ENCODE data around the gene DLGAP1.
"Not testable (repeated sequence)": the region's sequence is repeated elsewhere in the genome, so short reads cannot be mapped to it uniquely, and the experiment has no call there.

DLGAP1 gene

DNA sequence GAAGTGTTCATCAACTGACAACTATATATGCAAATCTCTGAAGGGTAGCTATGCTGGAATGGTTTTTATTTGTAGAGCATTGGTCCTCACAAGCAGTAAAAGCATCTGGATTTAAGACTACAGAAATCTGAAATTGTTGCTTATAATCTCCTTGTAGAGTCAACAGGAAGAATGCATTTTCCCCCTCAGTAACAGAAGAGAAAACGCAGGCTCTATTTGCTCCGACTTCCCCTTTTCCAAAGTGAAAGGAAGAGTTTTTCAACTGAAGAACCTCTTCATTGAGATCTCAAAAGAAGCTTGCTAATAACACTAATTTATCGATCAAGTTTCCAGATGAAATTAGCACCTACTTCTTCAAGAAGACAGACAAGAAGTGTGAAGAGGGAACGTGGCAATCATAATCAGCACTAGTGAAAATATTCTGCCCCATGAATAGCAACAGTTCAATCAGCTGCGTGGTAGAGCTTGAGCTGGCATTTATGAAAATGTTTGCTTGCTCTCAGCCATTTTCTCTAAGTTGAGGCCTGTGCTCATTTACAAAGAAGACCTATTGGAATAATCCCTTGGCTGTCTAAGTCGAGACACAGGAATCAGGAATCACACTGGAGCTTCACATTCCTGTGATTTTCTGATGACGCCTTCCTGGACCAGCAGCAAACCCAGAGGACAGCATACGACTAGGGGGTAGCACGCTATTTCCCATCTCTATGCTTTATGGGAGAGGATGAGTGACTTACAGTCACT, 961.4 kb downstream of the DLGAP1 start:
- no peak for DNase-seq (ENCODE audit: low read depth in 1 of 2, low spot score in 1 of 2)

DNA sequence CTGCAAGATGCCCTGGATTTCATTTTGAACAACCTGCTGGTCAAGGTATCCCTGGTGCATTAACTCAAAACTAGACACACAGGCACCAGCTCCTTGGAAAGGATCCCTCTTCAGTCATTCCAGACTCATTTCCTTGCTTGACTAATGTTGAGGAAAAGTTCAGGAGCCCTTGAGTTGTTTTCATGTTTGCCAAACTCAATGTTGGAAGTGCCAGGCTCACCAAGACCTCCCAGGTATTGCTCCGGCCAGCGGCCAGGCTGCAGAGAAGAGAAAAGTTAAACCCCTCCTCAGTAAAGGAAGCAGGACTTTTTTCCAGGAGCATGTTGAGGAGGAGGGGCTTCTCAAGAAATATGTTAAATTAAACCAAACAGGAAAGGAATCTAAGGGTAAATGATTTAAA, 962.4 kb downstream of the DLGAP1 start:
- no peak for DNase-seq (ENCODE audit: low read depth in 1 of 2, low spot score in 1 of 2)

DNA sequence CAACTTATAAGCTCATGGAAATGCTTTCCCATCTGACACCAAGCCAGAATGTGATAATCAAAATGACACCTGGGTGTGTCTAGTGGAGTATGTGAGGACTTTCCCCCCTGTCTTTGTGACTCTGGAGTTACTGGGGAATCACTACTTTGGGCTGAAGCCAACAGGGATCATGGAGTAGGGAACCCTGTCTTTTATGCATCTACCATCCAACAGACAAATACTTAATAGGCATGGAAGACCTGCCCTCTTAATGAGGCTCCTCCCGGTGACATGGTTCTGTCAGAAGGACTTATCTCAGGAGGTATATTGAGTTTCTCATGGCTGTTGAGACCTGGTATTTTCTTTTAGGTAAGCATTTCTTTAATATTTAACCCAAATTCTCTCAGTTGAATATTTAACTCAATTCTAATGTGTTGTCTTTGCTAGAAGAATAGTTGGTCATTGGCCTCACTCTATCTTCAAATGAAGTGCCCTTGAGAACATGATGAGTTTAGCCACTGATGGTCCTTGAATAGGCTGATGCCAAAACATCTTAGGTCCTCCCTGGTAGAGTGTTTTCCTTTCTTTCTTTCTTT, 963.0 kb downstream of the DLGAP1 start:
- no peak for DNase-seq (ENCODE audit: low read depth in 1 of 2, low spot score in 1 of 2)

DNA sequence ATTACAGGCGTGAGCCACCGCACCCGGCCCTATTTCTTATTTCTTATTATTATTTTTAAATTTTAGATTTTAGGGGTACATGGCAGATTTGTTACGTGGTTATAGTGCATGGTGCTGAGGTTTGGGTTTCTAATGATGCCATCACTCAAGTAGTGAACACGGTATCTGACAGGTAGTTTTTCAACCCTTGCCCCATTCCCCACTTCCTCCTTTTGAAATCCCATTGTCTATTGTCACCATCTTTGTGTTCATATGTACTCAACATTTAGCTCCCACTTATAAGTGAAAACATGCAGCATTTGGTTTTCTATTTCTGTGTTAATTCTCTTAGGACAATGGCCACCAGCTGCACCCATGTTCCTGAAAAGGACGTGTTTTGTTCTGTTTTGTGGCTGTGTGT, 965.6 kb downstream of the DLGAP1 start:
- DNase-seq (ENCODE audit: low read depth in 1 of 2, low spot score in 1 of 2) = no peak

DNA sequence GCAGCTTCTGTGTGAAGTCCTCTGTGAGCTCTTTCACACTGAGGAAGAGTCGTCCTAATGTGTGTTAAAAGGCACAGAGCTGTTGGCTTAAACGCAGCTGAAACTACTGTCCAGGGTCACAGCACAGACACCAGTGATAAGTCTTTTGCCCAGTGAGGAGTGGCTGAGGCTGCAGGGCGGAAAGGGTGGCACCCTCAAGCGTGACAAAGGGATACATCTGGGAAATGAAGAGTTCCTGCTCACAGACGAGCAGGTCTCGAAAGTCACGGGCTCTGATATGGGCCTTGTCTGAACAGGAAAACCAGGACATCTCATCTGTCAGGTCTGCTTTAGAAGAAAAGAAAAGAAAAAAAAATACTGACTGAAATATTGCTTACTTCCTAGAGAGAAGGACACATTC, 968.6 kb downstream of the DLGAP1 start:
- DNase-seq (ENCODE audit: low read depth in 1 of 2, low spot score in 1 of 2) = no peak

DNA sequence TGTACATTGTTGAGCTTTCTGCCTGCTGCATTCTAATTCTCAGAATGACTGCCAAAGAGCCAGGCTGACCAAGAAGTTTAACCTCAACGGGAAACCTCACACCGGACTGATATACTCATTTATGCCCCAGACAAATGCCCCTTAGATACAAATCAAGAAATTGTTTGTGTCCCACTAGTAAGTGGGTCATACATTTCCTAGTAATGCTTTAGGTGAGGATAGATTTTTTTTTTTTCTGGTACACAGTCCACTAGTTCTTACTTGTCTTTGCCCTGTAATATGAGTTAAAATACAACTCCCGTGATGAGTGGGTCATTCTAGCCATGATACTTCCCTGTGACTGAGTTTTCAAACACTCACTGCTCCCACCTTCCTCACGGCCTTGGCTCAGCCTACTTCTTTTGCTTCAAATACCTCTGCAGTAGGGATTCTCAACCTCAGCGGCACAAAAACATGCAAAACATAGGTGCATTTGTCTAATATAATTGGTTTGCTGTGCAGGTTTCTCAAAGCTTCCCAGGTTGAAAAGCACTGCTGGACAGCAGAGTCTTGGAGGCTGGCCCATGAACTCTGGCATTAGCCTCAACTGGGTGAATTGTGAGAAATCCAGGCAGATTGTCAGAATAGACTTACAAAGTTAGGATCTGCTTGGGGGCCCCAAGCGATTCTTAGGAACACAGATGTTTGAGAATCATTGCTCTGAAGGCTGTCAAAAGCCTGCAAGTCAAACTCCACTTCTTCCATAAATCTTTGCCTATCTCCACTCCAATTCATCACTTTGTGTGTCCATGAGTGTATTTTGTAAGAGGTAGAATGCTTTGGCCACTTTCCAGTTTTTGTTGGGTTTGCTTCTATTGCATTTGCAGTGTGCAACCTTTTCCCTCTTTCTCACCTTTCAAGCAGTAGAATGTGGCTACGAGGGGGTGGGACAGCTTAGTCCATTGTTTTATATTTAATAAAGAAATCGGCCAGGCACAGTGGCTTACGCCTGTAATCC, 969.7 kb downstream of the DLGAP1 start:
- no peak for DNase-seq (ENCODE audit: low read depth in 1 of 2, low spot score in 1 of 2)

DNA sequence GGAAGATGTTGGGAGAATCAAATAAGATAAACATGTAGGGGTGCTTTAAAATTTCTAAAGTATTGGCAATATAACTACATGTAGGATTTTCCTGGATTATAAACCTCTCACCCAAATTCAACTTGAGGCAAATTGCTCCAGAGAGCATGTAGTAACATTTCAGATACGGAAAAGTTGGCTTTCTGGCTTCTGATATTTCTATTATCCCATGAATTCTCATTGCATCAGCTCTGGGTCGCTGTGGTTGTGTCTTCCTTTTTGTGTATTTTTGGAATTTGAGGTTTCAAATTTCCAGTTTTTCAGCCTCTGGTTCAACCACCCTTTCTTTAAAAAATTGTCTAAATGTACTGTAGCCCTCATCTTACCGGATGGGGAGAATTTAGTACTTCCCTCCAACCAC, 972.8 kb downstream of the DLGAP1 start:
- DNase-seq (ENCODE audit: low read depth in 1 of 2, low spot score in 1 of 2) = no peak

DNA sequence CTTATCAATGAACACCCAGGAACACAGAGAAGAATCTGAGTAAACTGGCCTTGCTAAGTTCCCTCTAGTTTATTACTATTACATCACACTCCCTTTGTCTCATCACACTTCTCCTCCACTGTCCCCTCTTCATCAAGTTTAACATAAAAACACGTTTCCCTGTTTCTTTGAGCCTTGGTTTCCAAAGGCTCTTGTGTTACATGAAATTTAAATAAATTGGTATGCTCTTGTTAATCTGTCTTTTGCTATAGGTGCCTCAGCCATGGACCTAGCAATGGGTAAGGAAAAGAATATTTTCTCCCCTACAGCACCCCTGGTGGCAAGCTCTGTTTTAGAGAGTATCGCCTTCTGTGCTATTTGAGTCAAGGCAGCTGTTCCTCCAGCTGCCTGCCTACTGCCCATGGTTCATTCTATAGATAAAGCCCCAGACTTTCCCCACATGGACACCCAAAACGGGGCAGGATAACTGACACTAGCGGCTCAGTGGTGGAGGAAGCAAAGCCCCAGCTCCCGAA, 973.4 kb downstream of the DLGAP1 start:
- DNase-seq (ENCODE audit: low read depth in 1 of 2, low spot score in 1 of 2) = no peak

DNA sequence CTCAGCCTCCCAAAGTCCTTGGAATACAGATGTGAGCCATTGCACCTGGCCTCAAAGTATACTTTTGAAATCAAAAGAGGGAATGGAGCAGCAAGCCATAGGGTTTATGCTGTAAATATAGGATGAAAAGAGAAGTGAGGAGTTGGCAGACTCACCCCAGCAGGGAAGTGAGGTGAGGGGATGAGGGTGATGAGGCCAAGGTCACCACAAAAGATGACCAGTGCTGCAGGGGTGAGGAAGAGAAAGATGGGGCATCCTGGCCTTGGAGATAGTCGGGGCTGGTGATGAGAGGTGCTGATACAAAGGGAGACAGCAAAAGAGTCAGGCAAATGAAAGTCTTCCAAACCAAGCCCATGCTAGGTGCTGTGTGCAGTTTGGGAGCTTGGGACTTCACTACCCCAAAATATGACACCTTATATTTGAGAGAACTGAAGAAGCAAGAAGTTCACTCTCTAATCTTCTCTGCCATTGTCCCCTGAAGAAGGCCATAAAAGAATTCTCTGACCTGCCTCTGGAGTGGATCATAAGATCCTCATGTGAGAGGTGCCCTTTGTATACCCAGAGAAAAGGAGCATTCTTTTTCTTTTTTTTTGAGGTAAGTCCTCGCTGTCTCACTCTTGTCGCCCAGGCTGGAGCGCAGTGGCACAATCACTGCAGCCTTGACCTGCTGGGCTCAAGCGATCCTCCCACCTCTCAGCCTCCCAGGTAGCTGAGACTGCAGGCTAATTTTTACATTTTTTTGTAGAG, 974.1 kb downstream of the DLGAP1 start:
- no peak for DNase-seq (ENCODE audit: low read depth in 1 of 2, low spot score in 1 of 2)

DNA sequence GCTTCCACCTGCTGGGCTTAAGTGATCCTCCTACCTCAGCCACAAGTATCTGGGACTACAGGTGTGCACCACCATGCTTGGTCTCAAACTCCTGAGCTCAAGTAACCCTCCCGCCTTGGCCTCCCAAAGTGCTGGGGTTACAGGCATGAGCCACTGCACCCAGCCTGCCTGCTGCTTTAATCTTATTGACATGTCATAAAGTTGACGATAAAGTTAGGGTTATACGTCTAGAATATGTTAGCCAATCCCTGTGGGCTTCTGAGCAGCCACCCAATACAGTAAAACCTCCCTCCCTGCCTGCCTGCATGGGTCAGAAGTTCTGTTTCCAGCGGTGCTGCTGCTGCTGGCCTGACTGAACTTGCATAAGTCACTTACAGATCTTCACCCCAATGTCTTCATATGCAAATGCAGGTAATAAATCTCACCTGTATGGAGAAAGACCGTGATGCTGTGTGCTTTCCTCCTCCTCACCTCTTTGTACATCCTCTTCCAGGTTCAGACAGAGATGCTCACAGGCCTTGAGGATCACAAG, 975.1 kb downstream of the DLGAP1 start:
- DNase-seq (ENCODE audit: low read depth in 1 of 2, low spot score in 1 of 2) = no peak

DNA sequence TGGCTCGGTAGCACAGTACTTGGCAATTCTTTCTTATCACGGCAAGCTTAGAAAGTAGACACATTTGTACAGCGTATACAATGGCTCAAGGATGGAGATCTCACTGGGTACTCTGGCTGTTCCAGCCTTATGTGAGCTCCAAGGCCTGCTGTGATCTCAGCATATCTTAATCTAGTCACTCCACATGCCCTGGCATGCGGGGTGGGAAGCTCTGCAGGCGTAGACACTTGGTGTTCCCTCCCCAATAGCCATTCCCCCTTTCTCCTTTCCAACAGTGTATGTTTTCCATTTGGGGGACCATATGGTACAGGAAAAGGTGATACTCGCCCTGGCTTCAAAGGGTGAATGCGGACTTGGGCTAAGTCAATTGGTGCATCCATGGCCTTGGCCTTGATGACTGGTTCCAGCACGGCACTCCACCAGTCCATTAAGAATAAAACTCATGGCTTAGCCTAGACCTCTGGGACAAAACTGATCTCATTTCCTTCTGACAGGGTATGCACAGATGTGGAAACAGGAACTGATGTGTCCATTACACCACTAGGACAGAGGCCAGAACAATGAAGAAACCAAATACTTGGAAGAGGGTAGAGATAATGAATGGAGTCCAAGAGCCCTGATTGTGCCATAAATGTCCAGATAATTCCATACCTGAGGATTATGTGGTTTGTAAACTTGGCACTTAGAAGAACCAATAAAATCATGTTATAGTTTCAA, 976.7 kb downstream of the DLGAP1 start:
- no peak for DNase-seq (ENCODE audit: low read depth in 1 of 2, low spot score in 1 of 2)

DNA sequence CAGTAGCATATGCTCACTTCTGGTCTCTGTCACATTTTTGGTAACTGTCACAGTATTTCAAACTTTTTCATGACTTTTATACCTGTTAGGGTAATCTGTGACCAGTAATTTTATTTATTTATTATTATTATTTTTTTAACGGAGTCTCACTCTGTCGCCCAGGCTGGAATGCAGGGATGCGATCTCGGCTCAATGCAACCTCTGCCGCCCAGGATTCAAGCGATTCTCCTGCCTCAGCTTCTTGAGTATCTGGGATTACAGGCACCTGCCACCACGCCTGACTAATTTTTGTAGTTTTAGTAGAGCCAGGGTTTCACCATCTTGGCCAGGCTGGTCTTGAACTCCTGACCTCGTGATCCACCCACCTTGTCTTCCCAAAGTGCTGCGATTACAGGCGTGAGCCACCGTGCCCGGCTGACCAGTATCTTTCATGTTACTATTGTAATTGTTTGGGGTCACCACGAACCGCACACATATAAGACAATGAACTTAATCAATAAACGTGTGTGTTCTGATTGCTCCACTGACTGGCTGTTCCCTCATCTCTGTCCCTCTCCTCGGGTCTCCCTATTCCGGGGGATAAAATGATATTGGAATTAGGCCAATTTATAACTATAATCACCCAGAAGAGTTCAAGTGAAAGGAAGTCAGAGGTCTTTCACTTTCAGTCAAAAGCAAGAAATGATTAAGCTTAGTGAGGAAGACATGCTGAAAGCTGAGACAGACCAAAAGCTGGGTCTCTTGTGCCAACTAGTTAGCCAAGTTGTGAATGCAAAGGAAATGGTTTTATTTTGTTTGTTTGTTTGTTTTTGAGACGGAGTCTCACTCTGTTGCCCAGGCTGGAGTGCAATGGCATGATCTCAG, 982.2 kb downstream of the DLGAP1 start:
- DNase-seq (ENCODE audit: low read depth in 1 of 2, low spot score in 1 of 2) = no peak

DNA sequence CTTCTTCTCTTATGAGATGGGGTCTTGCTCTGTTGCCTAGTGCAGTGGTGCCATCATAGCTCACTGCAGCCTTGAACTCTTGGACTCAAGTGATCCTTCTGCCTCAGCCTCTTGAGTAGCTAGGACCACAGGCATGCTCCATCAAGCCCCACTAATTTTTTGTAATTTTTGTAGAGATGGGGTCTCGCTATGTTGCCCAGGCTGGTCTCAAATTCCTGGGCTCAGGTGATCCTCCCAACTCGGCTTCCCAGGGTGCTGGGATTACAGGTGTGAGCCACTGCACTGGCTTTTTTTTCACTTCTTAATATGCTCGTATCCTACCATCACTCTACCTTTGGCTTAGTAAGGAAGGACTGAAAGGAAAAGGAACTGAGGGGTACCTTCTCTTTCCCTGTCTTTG, 983.0 kb downstream of the DLGAP1 start:
- not testable (repeated sequence) for DNase-seq (ENCODE audit: low read depth in 1 of 2, low spot score in 1 of 2)

DNA sequence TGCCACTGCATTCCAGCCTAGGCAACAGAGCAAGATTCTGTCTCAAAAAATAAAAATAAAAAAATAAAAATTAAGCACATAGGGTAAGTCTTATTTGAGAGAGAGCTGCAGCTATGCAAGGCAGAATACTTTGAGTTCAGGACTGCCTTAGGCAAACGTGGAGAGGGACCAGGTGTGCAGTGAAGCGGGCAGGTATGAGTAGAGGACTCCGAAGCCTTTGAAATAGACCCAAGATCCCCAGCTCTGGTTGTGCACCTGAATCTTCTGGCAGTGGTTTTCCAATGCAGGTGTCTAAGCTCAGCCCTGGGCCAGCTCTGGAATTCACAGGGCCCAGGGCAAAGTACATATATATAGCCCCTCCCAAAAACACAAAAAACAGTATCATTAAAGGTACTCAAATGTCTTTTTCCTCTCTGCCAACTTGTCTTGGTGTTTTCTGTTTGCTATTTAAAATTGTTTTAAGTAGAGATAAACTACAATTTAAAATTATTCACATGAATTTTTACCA, 983.9 kb downstream of the DLGAP1 start:
- DNase-seq (ENCODE audit: low read depth in 1 of 2, low spot score in 1 of 2) = no peak

DNA sequence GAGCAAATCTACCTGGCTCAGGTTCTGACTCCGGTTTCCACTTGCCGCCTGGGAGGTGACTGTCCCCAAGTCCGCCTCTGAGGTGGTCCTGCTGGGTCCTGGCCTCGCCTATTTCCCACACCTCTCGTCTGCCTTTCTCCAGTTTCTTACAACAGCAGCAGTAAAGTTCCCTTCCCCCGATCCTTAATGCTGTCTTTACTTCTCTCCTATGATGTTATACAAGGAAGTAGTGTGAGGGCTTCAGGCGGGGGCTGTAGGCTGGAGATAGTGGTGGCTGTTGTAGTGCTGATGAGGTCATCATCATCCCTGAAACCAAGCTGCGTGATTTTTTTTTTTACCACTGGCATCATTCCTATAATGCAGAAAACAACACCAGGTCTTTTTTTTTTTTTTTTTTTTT, 986.3 kb downstream of the DLGAP1 start:
- no peak for DNase-seq (ENCODE audit: low read depth in 1 of 2, low spot score in 1 of 2)

DNA sequence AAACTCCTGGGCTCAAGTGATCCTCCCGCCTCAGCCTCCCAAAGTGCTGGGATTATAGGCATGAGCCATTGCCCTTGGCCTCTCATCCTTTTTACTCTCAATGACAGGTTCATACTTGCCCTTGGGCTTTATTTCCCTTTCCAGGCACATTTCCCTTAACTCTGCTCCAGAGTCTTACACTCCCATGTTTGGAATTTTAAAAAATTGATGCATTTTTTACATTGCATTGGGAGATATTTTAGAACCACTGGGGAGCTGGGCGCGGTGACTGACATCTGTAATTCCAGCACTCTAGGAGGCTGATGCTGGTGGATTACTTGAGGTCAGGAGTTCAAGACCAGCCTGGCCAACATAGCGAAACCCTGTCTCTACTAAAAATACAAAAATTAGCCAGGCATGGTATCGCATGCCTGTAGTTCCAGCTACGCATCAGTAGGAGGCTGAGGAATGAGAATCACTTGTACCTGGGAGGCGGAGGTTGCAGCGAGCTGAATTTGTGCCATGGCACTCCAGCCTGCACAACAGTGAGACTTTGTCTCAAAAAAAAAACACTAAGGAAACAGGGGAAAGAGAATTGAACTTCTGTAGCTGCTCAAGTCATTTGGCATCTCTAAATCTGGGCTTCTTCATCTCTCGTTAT, 986.9 kb downstream of the DLGAP1 start:
- no peak for DNase-seq (ENCODE audit: low read depth in 1 of 2, low spot score in 1 of 2)

DNA sequence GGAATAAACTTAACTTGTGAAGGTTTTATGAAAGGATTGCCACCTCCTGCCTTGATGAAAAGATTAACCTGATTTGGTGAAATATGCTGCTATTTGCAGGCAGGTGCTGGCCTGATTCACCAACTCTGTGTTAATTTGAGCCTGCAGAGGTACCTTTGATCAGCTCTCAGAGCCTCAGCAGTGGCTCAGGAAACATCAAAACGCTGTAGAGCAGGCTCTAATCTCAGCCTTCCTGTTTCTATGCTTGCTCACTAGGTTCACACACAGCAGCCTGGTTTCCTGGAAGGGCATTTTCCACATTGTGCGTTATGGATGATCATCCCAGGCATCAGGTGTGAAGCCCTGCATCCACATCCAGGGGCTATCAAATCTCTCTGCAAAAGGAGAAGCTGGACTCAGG, 988.2 kb downstream of the DLGAP1 start:
- no peak for DNase-seq (ENCODE audit: low read depth in 1 of 2, low spot score in 1 of 2)

DNA sequence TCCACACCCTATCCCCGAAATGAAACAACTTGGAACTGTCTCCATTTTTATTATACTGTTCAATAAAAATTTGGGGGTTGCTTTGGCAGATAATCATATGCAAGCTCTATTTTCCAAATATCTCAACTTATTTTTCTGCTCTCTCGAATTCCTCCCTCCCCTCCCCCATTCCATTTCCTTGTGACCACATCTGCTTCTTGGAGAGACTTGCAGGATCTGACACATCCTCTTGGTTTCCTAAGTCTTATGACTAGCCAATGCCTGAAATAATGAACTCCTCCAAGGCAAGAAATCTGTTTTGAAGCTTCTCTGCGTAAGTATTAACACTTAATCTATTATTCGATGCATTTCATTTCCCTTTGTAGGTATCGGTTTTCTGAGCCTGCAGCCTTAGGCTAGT, 989.1 kb downstream of the DLGAP1 start:
- no peak for DNase-seq (ENCODE audit: low read depth in 1 of 2, low spot score in 1 of 2)

Measured in activated CD4-positive, alpha-beta T cell treated with anti-CD3 and anti-CD28 coated beads, Interleukin-2, amount 50 U/mL, for 24 hours (primary cell).